Dermis blood vessel endothelial cell (primary cell): Measurements from ENCODE around the gene FOS. TPM values are rescaled to one million over a fixed set of nuclear protein-coding genes. Genes with fewer than 3 reads are reported as not detected.

Source experiments
- DNase-seq: peaks from one replicate; pipeline ENCODE4 v3.0.0; 2010
- total RNA-seq: library from RNA; depleted of rRNA; stranded (reverse); fragments of >200 nt; gene quantifications from 2 replicates; pipeline ENCODE4 v1.2.3, GENCODE V29; 2014

The FOS gene
- total RNA-seq, 1 donor from 2014 or later: 127 TPM

GRCh38 chr14:75277815-75278421 lies 710 bp upstream of the FOS start:
- no peak for DNase-seq

GRCh38 chr14:75279153-75279762 lies 630 bp downstream of the FOS start:
- DNase-seq: peak; percentile 55

- no peak for DNase-seq
Measured at GRCh38 chr14:75279763-75280290, 1.2 kb downstream of the FOS start.

DNA sequence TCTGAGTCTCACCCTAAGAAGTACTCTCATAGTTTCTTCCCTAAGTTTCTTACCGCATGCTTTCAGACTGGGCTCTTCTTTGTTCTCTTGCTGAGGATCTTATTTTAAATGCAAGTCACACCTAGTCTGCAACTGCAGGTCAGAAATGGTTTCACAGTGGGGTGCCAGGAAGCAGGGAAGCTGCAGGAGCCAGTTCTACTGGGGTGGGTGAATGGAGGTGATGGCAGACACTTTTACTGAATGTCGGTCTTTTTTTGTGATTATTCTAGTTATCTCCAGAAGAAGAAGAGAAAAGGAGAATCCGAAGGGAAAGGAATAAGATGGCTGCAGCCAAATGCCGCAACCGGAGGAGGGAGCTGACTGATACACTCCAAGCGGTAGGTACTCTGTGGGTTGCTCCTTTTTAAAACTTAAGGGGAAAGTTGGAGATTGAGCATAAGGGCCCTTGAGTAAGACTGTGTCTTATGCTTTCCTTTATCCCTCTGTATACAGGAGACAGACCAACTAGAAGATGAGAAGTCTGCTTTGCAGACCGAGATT lies 1.7 kb downstream of the FOS start:
- no peak for DNase-seq

DNA sequence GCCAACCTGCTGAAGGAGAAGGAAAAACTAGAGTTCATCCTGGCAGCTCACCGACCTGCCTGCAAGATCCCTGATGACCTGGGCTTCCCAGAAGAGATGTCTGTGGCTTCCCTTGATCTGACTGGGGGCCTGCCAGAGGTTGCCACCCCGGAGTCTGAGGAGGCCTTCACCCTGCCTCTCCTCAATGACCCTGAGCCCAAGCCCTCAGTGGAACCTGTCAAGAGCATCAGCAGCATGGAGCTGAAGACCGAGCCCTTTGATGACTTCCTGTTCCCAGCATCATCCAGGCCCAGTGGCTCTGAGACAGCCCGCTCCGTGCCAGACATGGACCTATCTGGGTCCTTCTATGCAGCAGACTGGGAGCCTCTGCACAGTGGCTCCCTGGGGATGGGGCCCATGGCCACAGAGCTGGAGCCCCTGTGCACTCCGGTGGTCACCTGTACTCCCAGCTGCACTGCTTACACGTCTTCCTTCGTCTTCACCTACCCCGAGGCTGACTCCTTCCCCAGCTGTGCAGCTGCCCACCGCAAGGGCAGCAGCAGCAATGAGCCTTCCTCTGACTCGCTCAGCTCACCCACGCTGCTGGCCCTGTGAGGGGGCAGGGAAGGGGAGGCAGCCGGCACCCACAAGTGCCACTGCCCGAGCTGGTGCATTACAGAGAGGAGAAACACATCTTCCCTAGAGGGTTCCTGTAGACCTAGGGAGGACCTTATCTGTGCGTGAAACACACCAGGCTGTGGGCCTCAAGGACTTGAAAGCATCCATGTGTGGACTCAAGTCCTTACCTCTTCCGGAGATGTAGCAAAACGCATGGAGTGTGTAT lies 2.4 kb downstream of the FOS start:
- DNase-seq: no peak

DNA sequence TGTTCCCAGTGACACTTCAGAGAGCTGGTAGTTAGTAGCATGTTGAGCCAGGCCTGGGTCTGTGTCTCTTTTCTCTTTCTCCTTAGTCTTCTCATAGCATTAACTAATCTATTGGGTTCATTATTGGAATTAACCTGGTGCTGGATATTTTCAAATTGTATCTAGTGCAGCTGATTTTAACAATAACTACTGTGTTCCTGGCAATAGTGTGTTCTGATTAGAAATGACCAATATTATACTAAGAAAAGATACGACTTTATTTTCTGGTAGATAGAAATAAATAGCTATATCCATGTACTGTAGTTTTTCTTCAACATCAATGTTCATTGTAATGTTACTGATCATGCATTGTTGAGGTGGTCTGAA lies 3.0 kb downstream of the FOS start:
- DNase-seq: no peak

- DNase-seq: peak; percentile 13
Measured at GRCh38 chr14:75282170-75282554, 3.5 kb downstream of the FOS start.

DNA sequence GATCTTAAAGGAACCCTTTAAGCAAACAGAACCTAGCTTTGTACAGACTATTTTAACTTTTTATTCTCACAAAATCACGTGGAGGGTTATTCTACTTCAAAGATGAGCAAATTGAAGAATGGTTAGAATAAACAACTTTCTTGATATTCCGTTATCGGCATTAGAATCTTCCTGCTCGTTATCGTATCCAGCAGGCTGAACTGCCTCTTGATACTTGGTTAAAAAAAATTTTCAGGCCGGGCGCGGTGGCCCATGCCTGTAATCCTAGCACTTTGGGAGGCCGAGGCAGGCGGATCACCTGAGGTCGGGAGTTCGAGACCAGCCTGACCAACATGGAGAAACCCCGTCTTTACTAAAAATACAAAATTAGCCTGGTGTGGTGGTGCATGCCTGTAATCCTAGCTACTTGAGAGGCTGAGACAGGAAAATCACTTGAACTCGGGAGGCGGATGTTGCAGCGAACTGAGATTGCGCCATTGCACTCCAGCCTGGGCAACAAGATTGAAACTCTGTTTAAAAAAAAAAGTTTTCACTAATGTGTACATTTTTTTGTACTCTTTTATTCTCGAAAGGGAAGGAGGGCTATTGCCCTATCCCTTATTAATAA lies 4.0 kb downstream of the FOS start:
- peak; percentile 34 for DNase-seq

- peak; percentile 19 for DNase-seq
Measured at GRCh38 chr14:75283162-75283832, 4.7 kb downstream of the FOS start.

DNA sequence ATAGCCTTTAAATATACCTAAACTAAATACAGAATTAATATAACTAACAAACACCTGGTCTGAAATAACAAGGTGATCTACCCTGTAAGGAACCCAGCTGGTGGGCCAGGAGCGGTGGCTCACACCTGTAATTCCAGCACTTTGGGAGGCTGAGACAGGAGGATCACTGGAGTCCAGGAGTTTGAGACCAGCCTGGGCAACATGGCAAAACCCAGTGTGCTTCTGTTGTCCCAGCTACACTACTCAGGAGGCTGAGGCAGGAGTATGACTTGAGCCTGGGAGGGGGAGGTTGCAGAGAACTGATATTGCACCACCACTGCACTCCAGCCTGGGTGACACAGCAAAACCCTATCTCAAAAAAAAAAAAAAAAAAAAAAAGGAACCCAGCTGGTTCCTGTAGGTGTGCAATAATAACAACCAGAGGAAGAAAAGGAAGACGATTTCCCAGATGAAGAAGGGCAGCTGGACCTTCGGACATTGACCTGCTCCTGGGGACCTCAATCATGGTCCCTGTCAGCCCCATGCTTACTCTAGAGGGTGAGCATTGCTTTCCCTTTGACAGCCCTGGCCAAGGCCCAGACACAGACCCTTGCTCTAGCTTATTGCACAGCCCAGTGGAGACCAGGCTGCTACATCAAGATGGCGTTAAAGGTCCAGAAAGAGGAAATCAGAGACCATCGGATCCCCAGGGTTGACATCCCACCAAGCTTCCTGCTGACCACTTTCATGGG lies 5.4 kb downstream of the FOS start:
- DNase-seq: no peak

DNA sequence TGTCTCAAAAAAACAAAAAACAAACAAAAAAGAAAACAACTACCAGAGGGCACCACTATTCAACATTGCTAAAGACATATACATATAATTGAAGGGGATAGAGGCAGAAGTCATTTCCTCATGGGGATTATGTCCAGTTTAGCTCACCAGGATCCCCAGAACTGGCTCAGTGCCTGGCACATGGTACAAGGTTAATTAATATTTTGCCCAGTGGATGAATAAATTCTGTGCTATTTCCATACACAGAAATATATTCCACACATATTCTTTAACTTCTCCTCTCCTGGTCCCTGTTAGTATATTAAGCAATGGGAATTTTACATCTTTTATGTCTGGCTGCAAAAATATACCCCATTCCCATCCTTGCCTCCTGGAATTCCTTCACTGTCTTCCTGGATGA lies 6.7 kb downstream of the FOS start:
- no peak for DNase-seq

DNA sequence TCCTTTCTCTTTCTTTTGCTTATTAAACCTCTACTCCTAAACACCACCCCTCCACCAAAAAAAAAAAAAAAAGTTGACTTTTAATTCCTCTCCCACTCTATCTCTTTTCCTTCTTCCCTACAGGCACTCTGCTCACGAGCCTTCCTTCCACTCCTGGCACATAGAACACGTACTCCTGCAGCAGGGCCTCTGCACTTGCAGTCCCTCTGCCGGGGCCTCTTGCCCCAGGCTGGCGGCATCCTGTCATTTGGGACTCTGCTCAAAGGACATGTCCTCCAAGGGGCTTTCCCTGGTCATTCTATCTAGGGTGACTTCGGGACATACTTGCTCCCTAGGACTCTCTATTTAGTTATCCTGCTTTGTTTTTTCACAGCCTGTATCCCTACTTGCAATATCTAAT lies 7.7 kb downstream of the FOS start:
- DNase-seq: no peak

DNA sequence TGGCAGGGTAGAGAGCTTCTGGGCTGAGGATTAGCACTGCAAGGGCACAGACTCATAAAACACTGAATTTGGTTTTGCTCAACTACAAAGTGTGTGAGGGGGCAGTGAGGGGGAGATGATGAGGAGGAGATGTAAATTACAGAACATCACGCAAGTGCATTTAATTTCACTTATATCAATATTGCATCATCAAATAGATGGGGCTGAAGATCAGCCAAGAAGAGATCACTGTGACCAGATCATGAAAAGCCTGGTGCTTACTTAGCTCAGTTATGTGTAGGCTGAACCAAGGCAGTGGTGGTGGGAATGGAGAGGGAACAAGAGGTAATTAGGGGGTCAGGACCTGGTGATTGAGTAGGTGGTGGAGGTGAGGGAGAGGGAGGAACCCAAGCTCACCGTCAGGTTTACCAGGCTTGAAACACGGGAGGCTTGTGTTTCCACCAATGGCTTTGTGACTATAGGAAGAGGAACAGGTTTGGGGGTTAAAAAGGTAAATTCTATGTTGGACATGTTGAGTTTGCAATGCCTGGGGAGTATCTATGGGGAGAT lies 11.3 kb downstream of the FOS start:
- no peak for DNase-seq

- no peak for DNase-seq
Measured at GRCh38 chr14:75290851-75291250, 12.2 kb downstream of the FOS start.

- DNase-seq: no peak
Measured at GRCh38 chr14:75291331-75291730, 12.7 kb downstream of the FOS start.

DNA sequence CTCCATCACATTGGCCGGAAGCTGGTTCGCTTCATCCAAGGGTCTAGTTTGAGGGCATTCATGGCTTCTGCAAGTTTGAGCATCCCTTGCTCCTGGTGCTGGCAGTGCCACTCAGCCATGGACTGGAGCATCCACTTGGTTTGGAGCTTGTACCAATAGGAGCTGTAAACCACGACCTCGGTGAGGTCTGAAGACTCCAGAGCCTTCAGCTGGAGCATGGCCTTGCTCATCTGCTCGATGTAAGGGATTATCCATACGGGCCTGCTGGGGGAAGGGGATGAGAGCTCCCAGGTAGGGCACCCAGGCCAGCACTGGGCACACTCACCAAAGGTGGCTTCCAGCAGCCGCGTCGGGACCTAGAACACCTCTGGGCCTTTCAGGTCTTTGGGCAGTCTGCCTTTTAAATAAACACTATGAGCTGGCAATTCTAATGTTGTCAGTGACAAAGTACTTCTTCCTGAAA lies 13.5 kb downstream of the FOS start:
- DNase-seq: no peak

DNA sequence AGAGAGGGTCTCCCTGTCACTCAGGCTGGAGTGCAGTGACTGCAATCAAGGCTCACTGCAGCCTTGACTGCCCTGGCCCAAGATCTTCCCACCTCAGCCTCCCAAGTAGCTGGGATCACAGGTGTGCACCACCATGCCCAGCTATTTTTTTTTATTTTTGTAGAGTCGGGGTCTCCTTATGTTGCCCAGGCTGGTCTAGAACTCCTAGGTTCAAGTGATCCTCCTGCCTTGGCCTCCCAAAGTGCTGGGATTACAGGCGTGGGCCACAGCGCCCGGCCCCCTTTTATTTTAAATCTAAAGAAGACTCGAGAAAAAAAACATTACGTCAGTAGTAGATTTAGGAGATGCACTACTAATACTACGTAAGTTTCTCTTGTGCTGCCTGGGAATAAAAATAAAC lies 14.3 kb downstream of the FOS start:
- no peak for DNase-seq

DNA sequence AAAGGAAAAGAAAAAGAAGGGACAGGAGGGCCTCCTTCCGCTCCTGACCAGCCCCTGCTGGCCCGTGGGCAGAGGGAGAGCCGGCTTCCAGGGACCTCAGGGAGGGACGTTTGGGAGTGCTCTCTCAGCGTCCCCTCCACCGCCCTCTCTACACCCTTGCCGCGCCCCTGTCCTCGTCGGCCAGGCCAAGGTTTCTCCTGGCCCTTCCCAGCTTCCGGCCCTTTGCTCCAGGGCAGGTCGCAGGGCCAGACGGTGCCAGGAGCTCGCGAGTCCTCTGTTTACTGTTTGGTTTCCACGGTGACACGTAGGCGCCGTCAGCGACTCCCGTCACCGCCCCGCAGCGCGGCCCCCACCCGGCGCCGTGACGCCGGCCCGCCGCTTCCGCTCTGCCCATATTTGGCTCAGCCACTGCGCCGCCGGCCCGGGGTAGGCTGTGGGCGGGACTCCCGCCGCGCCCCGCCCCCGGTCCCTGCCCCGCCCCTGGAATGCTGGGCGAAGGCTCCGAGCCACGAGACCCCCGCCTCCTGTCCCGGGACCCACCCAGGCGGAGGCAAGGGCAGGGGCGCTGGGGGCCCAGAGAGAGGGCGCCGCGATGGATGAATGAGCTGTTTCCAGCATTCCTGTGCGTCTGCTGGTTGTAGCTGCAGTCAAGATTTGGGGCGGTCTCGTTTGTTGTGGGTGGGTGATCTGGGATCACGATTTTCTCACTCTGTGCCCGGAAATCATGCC lies 15.5 kb downstream of the FOS start:
- DNase-seq: peak; percentile 98

DNA sequence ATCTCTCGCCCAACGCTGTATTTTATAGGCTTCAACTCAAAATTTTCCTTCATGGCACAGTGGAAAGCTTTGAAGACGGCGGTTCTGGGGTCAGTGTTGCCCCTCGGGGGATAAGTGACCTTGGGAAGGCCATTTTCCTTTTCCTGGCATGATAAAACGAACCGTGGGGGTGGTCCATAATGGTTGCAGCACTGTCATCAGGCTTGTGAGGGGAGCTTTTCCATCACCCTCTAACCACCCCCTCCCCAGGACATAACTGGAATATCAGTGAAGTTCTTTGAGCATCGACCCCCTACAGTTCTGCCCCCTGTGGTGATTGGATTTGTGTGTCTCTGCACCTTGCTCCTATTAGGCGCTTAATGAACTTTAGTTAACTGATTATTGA lies 16.0 kb downstream of the FOS start:
- DNase-seq: peak; percentile 52

GRCh38 chr14:75295061-75295461 lies 16.4 kb downstream of the FOS start:
- peak; percentile 74 for DNase-seq
